OCI-LY1 (cell line): ENCODE measurements around the gene ADCYAP1R1.

Experiments used
- H2AFZ ChIP-seq: fragments of 200-600 bp; sonication (generic), shearing (Covaris generic); 2 replicates; pipeline ENCODE4 v1.6.0; 2014; ENCODE audit warnings: antibody characterized with exemption, mild to moderate bottlenecking, low read length
- H3F3A ChIP-seq: fragments of 200-600 bp; sonication (generic), shearing (Covaris generic); 2 replicates; pipeline ENCODE4 v1.6.0; 2014; ENCODE audit warnings: mild to moderate bottlenecking, antibody characterized with exemption, low read length, moderate library complexity; ENCODE audit not compliant: insufficient read depth
- H3K27ac ChIP-seq: fragments of 200-600 bp; sonication (generic); 2 replicates; pipeline ENCODE4 v1.5.1; 2014; ENCODE audit warnings: low read length, mixed run types, mild to moderate bottlenecking, low read depth; ENCODE audit not compliant: poor library complexity, severe bottlenecking
- H3K27me3 ChIP-seq: fragments of 200-600 bp; sonication (generic); 2 replicates; pipeline ENCODE4 v1.6.0; 2014; ENCODE audit warnings: antibody characterized with exemption, mild to moderate bottlenecking, low read length, moderate library complexity; ENCODE audit not compliant: insufficient read depth
- H3K36me3 ChIP-seq: fragments of 200-600 bp; sonication (generic); 2 replicates; pipeline ENCODE4 v1.6.1; 2014; ENCODE audit warnings: mild to moderate bottlenecking, antibody characterized with exemption, low read length, moderate library complexity, mixed read lengths; ENCODE audit not compliant: insufficient read depth
- H3K4me1 ChIP-seq: fragments of 200-600 bp; sonication (generic); 2 replicates; pipeline ENCODE4 v1.5.1; 2014; ENCODE audit warnings: mild to moderate bottlenecking, low read length, moderate library complexity; ENCODE audit not compliant: insufficient read depth, severe bottlenecking
- H3K4me2 ChIP-seq: fragments of 200-600 bp; sonication (generic), shearing (Covaris generic); 2 replicates; pipeline ENCODE4 v1.6.1; 2014; ENCODE audit warnings: low read length
- H3K4me3 ChIP-seq: fragments of 200-600 bp; sonication (generic); 2 replicates; pipeline ENCODE4 v1.5.1; 2014; ENCODE audit warnings: low read length, low read depth, mild to moderate bottlenecking, mixed read lengths; ENCODE audit not compliant: poor library complexity, severe bottlenecking
- H3K79me2 ChIP-seq: fragments of 200-600 bp; shearing (Covaris generic); 2 replicates; pipeline ENCODE4 v1.6.1; 2016; ENCODE audit warnings: mixed run types, low read length, mixed read lengths; ENCODE audit not compliant: insufficient read depth
- H3K9ac ChIP-seq: fragments of 200-600 bp; sonication (generic), shearing (Covaris generic); 2 replicates; pipeline ENCODE4 v1.6.1; 2014; ENCODE audit warnings: mild to moderate bottlenecking, low read length, mixed read lengths
- H3K9me2 ChIP-seq: fragments of 200-600 bp; sonication (generic), shearing (Covaris generic); 2 replicates; pipeline ENCODE4 v1.6.1; 2014; ENCODE audit warnings: low read depth, mild to moderate bottlenecking, low read length, mixed read lengths
- H3K9me3 ChIP-seq: fragments of 200-600 bp; shearing (Covaris generic); 2 replicates; pipeline ENCODE4 v1.6.1; 2014; ENCODE audit warnings: low read length, mixed read lengths
- H4K20me1 ChIP-seq: fragments of 200-600 bp; sonication (generic), shearing (Covaris generic); 2 replicates; pipeline ENCODE4 v1.6.0; 2016; ENCODE audit warnings: mild to moderate bottlenecking, low read length; ENCODE audit not compliant: insufficient read depth
- EZH2 ChIP-seq: fragments of 200-600 bp; sonication (generic), shearing (Covaris generic); IDR thresholded peaks from 2 replicates; pipeline ENCODE4 v1.8.0; 2017; ENCODE audit warnings: borderline replicate concordance, mixed run types, mild to moderate bottlenecking, antibody characterized with exemption, low read length, moderate library complexity, mixed read lengths
- TF ChIP-seq, protein P1 (sequence below): fragments of 200-600 bp; sonication (generic), shearing (Covaris generic); IDR thresholded peaks from 2 replicates; pipeline ENCODE4 v1.5.1; 2017; ENCODE audit warnings: mild to moderate bottlenecking, antibody characterized with exemption, low read length, moderate library complexity, mixed read lengths

ADCYAP1R1 gene

DNA sequence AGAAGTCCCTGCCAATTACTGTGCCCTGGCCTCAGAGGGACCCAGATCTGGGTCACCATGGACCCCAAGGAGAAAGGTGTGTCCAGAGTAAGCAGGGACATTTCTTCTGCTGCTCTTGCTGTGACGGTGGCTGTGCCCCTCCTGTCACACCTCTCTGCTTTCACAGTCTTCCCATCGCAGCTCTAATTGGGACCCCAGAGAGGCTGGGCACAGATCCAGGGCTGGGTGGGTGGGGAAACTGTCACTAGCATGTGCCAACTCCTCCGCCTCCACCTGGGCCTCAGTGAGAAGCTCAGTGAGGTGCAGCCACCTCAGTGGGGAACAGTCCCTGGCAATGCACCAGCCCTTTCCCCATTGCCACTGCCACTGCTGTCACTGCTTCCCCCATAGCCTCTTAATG lies 37.3 kb upstream of the ADCYAP1R1 start:
- Histone ChIP-seq H3K9ac (no peak overlapping the region), H3K4me3 (no peak overlapping the region), H3K9me3 (no peaks in the 10 kb centered on the region), H2AFZ (no peak overlapping the region), H3K4me1 (no peaks in the 10 kb centered on the region), H3K36me3 (no peaks in the 10 kb centered on the region), H3K27me3 (no peaks in the 10 kb centered on the region), H4K20me1 (no peaks in the 10 kb centered on the region), H3K4me2 (no peak overlapping the region), H3K27ac (no peak overlapping the region), H3K79me2 (no peaks in the 10 kb centered on the region), H3F3A (no peaks in the 10 kb centered on the region), H3K9me2 (no peaks in the 10 kb centered on the region)
- TF ChIP-seq EZH2 = no peak
- TF ChIP-seq, protein P1, sequence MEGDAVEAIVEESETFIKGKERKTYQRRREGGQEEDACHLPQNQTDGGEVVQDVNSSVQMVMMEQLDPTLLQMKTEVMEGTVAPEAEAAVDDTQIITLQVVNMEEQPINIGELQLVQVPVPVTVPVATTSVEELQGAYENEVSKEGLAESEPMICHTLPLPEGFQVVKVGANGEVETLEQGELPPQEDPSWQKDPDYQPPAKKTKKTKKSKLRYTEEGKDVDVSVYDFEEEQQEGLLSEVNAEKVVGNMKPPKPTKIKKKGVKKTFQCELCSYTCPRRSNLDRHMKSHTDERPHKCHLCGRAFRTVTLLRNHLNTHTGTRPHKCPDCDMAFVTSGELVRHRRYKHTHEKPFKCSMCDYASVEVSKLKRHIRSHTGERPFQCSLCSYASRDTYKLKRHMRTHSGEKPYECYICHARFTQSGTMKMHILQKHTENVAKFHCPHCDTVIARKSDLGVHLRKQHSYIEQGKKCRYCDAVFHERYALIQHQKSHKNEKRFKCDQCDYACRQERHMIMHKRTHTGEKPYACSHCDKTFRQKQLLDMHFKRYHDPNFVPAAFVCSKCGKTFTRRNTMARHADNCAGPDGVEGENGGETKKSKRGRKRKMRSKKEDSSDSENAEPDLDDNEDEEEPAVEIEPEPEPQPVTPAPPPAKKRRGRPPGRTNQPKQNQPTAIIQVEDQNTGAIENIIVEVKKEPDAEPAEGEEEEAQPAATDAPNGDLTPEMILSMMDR = no peak

GRCh38 chr7:31017032-31017675 lies 35.0 kb upstream of the ADCYAP1R1 start:
- no peaks in the 10 kb centered on the region for H3K4me1 ChIP-seq
- no peak overlapping the region for H3K27ac ChIP-seq
- no peak overlapping the region for H3K4me3 ChIP-seq
- no peaks in the 10 kb centered on the region for H3K9me3 ChIP-seq
- no peak overlapping the region for H3K4me2 ChIP-seq
- H3K9ac ChIP-seq = no peak overlapping the region
- no peaks in the 10 kb centered on the region for H3K36me3 ChIP-seq
- no peak for TF ChIP-seq EZH2
- TF ChIP-seq, protein P1 = no peak
- no peaks in the 10 kb centered on the region for H3K79me2 ChIP-seq
- no peak overlapping the region for H2AFZ ChIP-seq
- no peaks in the 10 kb centered on the region for H3F3A ChIP-seq
- no peaks in the 10 kb centered on the region for H3K9me2 ChIP-seq
- H4K20me1 ChIP-seq = no peaks in the 10 kb centered on the region
- H3K27me3 ChIP-seq = no peaks in the 10 kb centered on the region

- Histone ChIP-seq H3K9ac (no peak overlapping the region), H3K4me1 (no peaks in the 10 kb centered on the region), H3K9me2 (no peaks in the 10 kb centered on the region), H3K36me3 (no peaks in the 10 kb centered on the region), H3K27ac (no peak overlapping the region), H3F3A (no peaks in the 10 kb centered on the region), H3K9me3 (no peaks in the 10 kb centered on the region), H3K4me2 (no peak overlapping the region), H3K27me3 (no peaks in the 10 kb centered on the region), H2AFZ (no peak overlapping the region), H3K79me2 (no peaks in the 10 kb centered on the region), H4K20me1 (no peaks in the 10 kb centered on the region), H3K4me3 (no peak overlapping the region)
- TF ChIP-seq EZH2 = no peak
- TF ChIP-seq, protein P1 = no peak
Observed at GRCh38 chr7:31017721-31018120, 34.4 kb upstream of the ADCYAP1R1 start.
